Duodenal mucosa (tissue), 2 donors: ENCODE results near the gene STIMATE.

Experiments
- H3K27ac ChIP-seq: one replicate; pipeline ENCODE4 v1.7.0; 2013; ENCODE audit warnings: low read depth, low read length
- H3K27me3 ChIP-seq, 2 donors: one replicate each; pipeline ENCODE4 v1.7.0; 2013; ENCODE audit warnings: low read length in 2 of 2, control low read depth in 1 of 2; ENCODE audit not compliant: insufficient read depth in 2 of 2, control insufficient read depth in 1 of 2
- H3K36me3 ChIP-seq, 2 donors: one replicate each; pipeline ENCODE4 v1.7.0; 2013; ENCODE audit warnings: low read length in 2 of 2, control low read depth in 1 of 2; ENCODE audit not compliant: insufficient read depth in 2 of 2, control insufficient read depth in 1 of 2
- H3K4me1 ChIP-seq, 2 donors: one replicate each; pipeline ENCODE4 v1.7.0; 2013; ENCODE audit warnings: low read length in 2 of 2, control low read depth in 1 of 2; ENCODE audit not compliant: insufficient read depth in 2 of 2, control insufficient read depth in 1 of 2
- H3K4me3 ChIP-seq, 2 donors: one replicate each; pipeline ENCODE4 v1.7.0; 2013; ENCODE audit warnings: low read length in 2 of 2, low read depth in 1 of 2
- H3K9ac ChIP-seq, 2 donors: one replicate each; pipeline ENCODE4 v1.7.0; 2013; ENCODE audit warnings: low read length in 2 of 2, low read depth in 1 of 2
- H3K9me3 ChIP-seq, 2 donors: one replicate each; pipeline ENCODE4 v1.7.0; 2013; ENCODE audit warnings: low read length in 2 of 2, control low read depth in 1 of 2; ENCODE audit not compliant: control insufficient read depth in 1 of 2

Gene STIMATE

GRCh38 chr3:52845157-52845556, 52.2 kb downstream of the STIMATE start:
- Histone ChIP-seq H3K9ac (no peak overlapping the region), H3K4me3 (no peak overlapping the region), H3K9me3 (no peaks in the 10 kb centered on the region), H3K27me3 (no peaks in the 10 kb centered on the region), H3K27ac (no peak overlapping the region), H3K4me1 (peaks cover 0 to 6% of the 10 kb centered on the region in 2 donors), H3K36me3 (peaks cover 3 to 42% of the 10 kb centered on the region in 2 donors)

- Histone ChIP-seq H3K4me3 (no peak overlapping the region), H3K27me3 (no peaks in the 10 kb centered on the region), H3K27ac (no peak overlapping the region), H3K4me1 (peaks cover 0 to 6% of the 10 kb centered on the region in 2 donors), H3K9ac (no peak overlapping the region), H3K36me3 (peaks cover 3 to 37% of the 10 kb centered on the region in 2 donors), H3K9me3 (no peaks in the 10 kb centered on the region)
Observed at GRCh38 chr3:52844290-52844975, 52.9 kb downstream of the STIMATE start.

DNA sequence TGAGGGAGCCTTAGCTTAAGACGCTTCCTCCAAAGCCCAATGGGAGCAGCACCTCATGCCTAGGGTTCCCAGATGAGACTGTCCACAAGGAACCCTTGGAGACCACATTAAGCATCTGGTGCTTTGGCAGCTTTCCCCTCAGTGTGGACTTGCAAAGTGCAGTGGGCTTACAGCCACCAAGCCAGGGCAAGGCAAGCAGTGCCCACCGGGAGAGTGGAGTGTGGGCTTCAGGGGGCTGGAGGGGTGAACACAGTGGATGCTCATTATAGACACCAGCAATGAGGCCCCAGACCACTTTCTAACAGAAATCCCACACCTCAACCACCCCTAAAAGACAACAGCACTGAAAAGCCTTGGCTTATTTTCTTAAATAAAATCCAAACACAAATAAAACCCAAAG, 53.5 kb downstream of the STIMATE start:
- Histone ChIP-seq H3K4me3 (no peak overlapping the region), H3K27ac (no peak overlapping the region), H3K9ac (no peak overlapping the region), H3K27me3 (no peaks in the 10 kb centered on the region), H3K4me1 (peaks cover 0 to 6% of the 10 kb centered on the region in 2 donors), H3K36me3 (peaks cover 3 to 32% of the 10 kb centered on the region in 2 donors), H3K9me3 (no peaks in the 10 kb centered on the region)

DNA sequence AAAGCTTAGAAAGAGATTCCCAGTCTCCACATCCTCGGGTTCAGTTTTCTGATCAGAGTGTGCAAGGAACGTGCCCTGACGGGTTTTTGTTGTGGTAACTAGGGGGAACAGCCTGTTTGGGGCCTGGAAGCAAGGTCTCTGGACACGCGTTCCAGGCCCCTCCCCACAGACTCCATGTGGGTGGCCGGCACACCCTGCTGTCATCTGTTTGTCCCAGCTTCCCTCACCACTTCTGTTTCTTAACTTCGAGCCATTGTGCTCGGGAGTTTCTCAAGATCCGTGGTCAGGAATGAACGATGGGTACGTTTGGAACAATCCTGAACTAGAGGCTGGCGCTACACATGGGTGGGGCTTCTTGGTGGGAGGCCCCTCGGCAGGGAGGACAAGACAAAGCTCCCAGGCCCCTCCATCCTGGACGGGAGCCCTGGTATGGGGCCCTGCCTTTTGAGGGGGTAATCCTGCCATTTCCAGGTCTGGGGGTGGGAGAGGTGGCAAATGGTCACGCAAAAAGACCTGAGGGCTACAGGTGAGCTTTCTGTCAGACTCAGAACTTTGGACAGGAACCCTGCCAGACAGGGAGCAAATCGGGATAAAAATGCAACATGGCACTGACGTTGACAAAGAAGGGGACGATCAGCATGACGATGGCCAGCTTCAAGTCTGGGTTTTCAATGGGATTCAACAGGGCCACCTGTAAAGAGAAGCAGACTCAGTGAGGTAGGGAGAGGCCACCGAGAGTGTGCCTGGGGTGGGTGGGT, 54.1 kb downstream of the STIMATE start:
- Histone ChIP-seq H3K4me1 (peaks cover 0 to 6% of the 10 kb centered on the region in 2 donors), H3K27ac (no peak overlapping the region), H3K27me3 (no peaks in the 10 kb centered on the region), H3K36me3 (peaks cover 3 to 26% of the 10 kb centered on the region in 2 donors), H3K9ac (no peak overlapping the region), H3K4me3 (no peak overlapping the region), H3K9me3 (no peaks in the 10 kb centered on the region)

- no peaks in the 10 kb centered on the region for H3K9me3 ChIP-seq
- no peak overlapping the region for H3K27ac ChIP-seq
- H3K4me3 ChIP-seq = no peak overlapping the region
- H3K36me3 ChIP-seq = peaks cover 0 to 24% of the 10 kb centered on the region in 2 donors
- H3K27me3 ChIP-seq = no peaks in the 10 kb centered on the region
- H3K9ac ChIP-seq = no peak overlapping the region
- peaks cover 0 to 6% of the 10 kb centered on the region in 2 donors for H3K4me1 ChIP-seq
Observed at GRCh38 chr3:52842424-52842823, 54.9 kb downstream of the STIMATE start.

GRCh38 chr3:52841981-52842340, 55.4 kb downstream of the STIMATE start:
- H3K4me1 ChIP-seq = peaks cover 0 to 6% of the 10 kb centered on the region in 2 donors

GRCh38 chr3:52841211-52841980, 56.0 kb downstream of the STIMATE start:
- Histone ChIP-seq H3K9ac (no peak overlapping the region), H3K4me1 (peaks cover 0 to 6% of the 10 kb centered on the region in 2 donors), H3K9me3 (no peaks in the 10 kb centered on the region), H3K27me3 (no peaks in the 10 kb centered on the region), H3K27ac (no peak overlapping the region), H3K36me3 (peaks cover 0 to 24% of the 10 kb centered on the region in 2 donors), H3K4me3 (no peak overlapping the region)

More at GRCh38 chr3:52841981-52842340, 55.4 kb downstream of the STIMATE start:
- H3K4me3 ChIP-seq = no peak overlapping the region
- no peaks in the 10 kb centered on the region for H3K9me3 ChIP-seq
- no peak overlapping the region for H3K27ac ChIP-seq
- H3K9ac ChIP-seq = no peak overlapping the region
- H3K36me3 ChIP-seq = peaks cover 0 to 24% of the 10 kb centered on the region in 2 donors
- no peaks in the 10 kb centered on the region for H3K27me3 ChIP-seq

DNA sequence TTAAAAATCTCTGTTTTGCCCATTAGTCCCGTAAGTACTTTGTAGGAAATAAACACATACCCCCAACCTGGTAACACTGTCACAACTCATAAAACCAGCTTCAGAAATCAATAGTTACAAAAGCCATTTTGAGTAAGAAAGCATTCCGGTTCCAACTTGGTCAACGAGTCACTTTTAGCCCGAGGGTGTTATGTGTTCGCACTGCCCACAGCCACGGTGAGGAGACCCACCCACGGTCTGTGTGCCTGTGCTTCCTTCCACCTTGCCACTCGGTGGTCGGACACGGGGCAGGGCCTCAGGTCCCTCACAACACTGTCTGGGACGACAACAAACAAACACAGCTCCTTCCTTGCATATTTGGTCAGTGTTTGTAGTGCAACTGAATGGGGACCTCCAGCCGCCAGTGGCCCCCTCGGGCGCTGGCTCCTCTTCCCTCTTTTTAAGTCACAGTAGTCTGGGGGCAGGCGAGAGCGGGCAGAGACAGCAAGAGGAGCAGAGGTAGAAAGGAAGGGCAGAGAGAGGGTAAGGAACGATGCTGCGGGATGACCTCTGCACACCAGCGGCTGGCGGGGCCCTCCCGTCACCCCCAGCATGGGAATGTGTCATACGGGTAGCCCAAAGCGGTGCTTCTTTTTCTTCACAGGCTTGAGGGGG, 57.3 kb downstream of the STIMATE start:
- Histone ChIP-seq H3K27me3 (no peaks in the 10 kb centered on the region), H3K9me3 (no peaks in the 10 kb centered on the region), H3K27ac (no peak overlapping the region), H3K4me3 (no peak overlapping the region), H3K9ac (no peak overlapping the region), H3K36me3 (peaks cover 0 to 27% of the 10 kb centered on the region in 2 donors), H3K4me1 (no peaks in the 10 kb centered on the region)

GRCh38 chr3:52839268-52839575, 58.1 kb downstream of the STIMATE start:
- Histone ChIP-seq H3K9ac (no peak overlapping the region), H3K27ac (no peak overlapping the region), H3K27me3 (no peaks in the 10 kb centered on the region), H3K9me3 (no peaks in the 10 kb centered on the region), H3K36me3 (peaks cover 0 to 27% of the 10 kb centered on the region in 2 donors), H3K4me1 (no peaks in the 10 kb centered on the region), H3K4me3 (no peak overlapping the region)
